CD4-positive, alpha-beta T cell treated with Interleukin-4 for 1 hour (primary cell): ENCODE data around the gene PCDH10.

Experiments used
- DNase-seq, 2 donors: peaks; one replicate each; pipeline ENCODE4 v3.0.0-alpha.2; 2020 to 2022

Gene PCDH10

GRCh38 chr4:133148690-133149363 is at the start of gene PCDH10:
Gene PCDH10, plus strand, starts transcription at chr4:133149294. Its CDS starts 847 bp downstream, at chr4:133150141.
- DNase-seq, result peak in 1 of 2 donors; percentile 5

GRCh38 chr4:133102043-133102442 is 47.1 kb upstream of the PCDH10 start:
- no peak for DNase-seq

- DNase-seq, result no peak
Measured at GRCh38 chr4:133102612-133103409, 46.3 kb upstream of the PCDH10 start.

- DNase-seq, result no peak
Measured at GRCh38 chr4:133112641-133113040, 36.5 kb upstream of the PCDH10 start.

GRCh38 chr4:133124746-133125145 is 24.3 kb upstream of the PCDH10 start:
- DNase-seq, result no peak

- no peak for DNase-seq
Measured at GRCh38 chr4:133127500-133127899, 21.6 kb upstream of the PCDH10 start.

GRCh38 chr4:133129237-133129636 is 19.9 kb upstream of the PCDH10 start:
- DNase-seq, result no peak

GRCh38 chr4:133130171-133130570 is 18.9 kb upstream of the PCDH10 start:
- no peak for DNase-seq

GRCh38 chr4:133131829-133132460 is 17.1 kb upstream of the PCDH10 start:
- DNase-seq, result no peak

- no peak for DNase-seq
Measured at GRCh38 chr4:133136833-133137232, 12.3 kb upstream of the PCDH10 start.

GRCh38 chr4:133137571-133137970 is 11.5 kb upstream of the PCDH10 start:
- DNase-seq, result no peak

- DNase-seq, result no peak
Measured at GRCh38 chr4:133143775-133144430, 5.2 kb upstream of the PCDH10 start.

- no peak for DNase-seq
Measured at GRCh38 chr4:133145241-133145640, 3.9 kb upstream of the PCDH10 start.

GRCh38 chr4:133145758-133146573 is 3.1 kb upstream of the PCDH10 start:
- no peak for DNase-seq

- DNase-seq, result no peak
Measured at GRCh38 chr4:133146574-133147241, 2.4 kb upstream of the PCDH10 start.

GRCh38 chr4:133147286-133147821 is 1.7 kb upstream of the PCDH10 start:
- no peak for DNase-seq

- no peak for DNase-seq
Measured at GRCh38 chr4:133147921-133148689, 989 bp upstream of the PCDH10 start.

- no peak for DNase-seq
Measured at GRCh38 chr4:133149364-133149695, 236 bp downstream of the PCDH10 start.

GRCh38 chr4:133149932-133150471 is 908 bp downstream of the PCDH10 start:
- DNase-seq, result no peak
